Neural progenitor cell (in vitro differentiated cells): Measurements from ENCODE around the gene C11orf58.

Experiments
- EZH2 ChIP-seq: fragments of 200-600 bp; sonication (generic); IDR thresholded peaks from 2 replicates; pipeline ENCODE4 v1.6.1; 2017; ENCODE audit warnings: antibody characterized with exemption, mild to moderate bottlenecking, moderate library complexity
- EZH2phosphoT487 ChIP-seq: fragments of 200-600 bp; sonication (generic); IDR thresholded peaks from 2 replicates; pipeline ENCODE4 v1.6.1; 2017; ENCODE audit warnings: antibody characterized with exemption
- TF ChIP-seq, protein P1 (sequence below): fragments of 200-600 bp; sonication (generic); IDR thresholded peaks from 2 replicates; pipeline ENCODE4 v1.5.1; 2017; ENCODE audit warnings: antibody characterized with exemption, mild to moderate bottlenecking

DNA sequence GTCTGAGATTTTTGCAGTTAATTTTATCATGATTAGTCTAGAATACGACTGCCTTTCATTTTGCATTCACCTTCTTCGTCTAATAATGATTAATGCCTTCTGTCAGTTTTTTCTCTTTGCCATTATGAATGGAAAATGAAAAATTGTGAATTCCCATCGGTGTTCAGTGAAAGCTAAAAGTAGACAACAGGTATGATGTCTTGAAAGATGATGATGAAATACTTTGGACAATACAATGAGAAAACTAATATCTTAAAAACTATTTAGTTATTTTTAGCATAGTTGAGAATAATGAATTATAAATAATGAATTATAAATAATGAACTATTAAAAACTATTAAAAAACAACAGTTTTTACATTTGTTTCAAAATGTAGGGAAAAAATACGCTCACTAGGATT, 5.0 kb downstream of the C11orf58 start:
- TF ChIP-seq, protein P1, sequence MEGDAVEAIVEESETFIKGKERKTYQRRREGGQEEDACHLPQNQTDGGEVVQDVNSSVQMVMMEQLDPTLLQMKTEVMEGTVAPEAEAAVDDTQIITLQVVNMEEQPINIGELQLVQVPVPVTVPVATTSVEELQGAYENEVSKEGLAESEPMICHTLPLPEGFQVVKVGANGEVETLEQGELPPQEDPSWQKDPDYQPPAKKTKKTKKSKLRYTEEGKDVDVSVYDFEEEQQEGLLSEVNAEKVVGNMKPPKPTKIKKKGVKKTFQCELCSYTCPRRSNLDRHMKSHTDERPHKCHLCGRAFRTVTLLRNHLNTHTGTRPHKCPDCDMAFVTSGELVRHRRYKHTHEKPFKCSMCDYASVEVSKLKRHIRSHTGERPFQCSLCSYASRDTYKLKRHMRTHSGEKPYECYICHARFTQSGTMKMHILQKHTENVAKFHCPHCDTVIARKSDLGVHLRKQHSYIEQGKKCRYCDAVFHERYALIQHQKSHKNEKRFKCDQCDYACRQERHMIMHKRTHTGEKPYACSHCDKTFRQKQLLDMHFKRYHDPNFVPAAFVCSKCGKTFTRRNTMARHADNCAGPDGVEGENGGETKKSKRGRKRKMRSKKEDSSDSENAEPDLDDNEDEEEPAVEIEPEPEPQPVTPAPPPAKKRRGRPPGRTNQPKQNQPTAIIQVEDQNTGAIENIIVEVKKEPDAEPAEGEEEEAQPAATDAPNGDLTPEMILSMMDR, result no peak
- TF ChIP-seq EZH2 (no peak), EZH2phosphoT487 (no peak)
